HL-60 (cell line): ENCODE data around the gene PTGR3.

ENCODE experiments used
- DNase-seq, 2 experiments: peaks; one replicate each; pipeline ENCODE4 v3.0.0-alpha.2; 2010 to 2020; ENCODE audit warnings: low read depth in 1 of 2, low spot score in 1 of 2
- H3K27ac ChIP-seq: fragments of 250-450 bp; sonication (Bioruptor Pico); replicated peaks from 2 replicates; pipeline ENCODE4 v1.5.1; 2020; ENCODE audit warnings: mild to moderate bottlenecking, moderate library complexity
- H3K27me3 ChIP-seq: fragments of 250-450 bp; sonication (Bioruptor Pico); 2 replicates; pipeline ENCODE4 v1.5.1; 2021; ENCODE audit warnings: mild to moderate bottlenecking, moderate library complexity; ENCODE audit not compliant: insufficient read depth, poor library complexity, severe bottlenecking
- H3K4me3 ChIP-seq: replicated peaks from 2 replicates; pipeline ENCODE4 v1.5.1; 2011; ENCODE audit warnings: mild to moderate bottlenecking, control low read depth, low read length; ENCODE audit not compliant: insufficient read depth
- GABPA ChIP-seq: IDR thresholded peaks from 2 replicates; pipeline ENCODE4 v1.6.1; 2012; ENCODE audit warnings: low read depth
- POLR2AphosphoS5 ChIP-seq: IDR thresholded peaks from 2 replicates; pipeline ENCODE4 v1.6.1; 2012; ENCODE audit warnings: low read depth
- SPI1 ChIP-seq: IDR thresholded peaks from 2 replicates; pipeline ENCODE4 v1.6.1; 2012; ENCODE audit warnings: low read depth, mild to moderate bottlenecking, borderline replicate concordance
- TF ChIP-seq, protein P1 (sequence below): IDR thresholded peaks from one replicate; pipeline ENCODE4 v1.5.1; 2011; ENCODE audit warnings: low read length, control low read depth, inconsistent platforms; ENCODE audit not compliant: insufficient read depth
- TF ChIP-seq, protein P2 (sequence below): IDR thresholded peaks from 2 replicates; pipeline ENCODE4 v1.6.1; 2012; ENCODE audit warnings: low read depth; ENCODE audit not compliant: insufficient replicate concordance

PTGR3 gene

DNA sequence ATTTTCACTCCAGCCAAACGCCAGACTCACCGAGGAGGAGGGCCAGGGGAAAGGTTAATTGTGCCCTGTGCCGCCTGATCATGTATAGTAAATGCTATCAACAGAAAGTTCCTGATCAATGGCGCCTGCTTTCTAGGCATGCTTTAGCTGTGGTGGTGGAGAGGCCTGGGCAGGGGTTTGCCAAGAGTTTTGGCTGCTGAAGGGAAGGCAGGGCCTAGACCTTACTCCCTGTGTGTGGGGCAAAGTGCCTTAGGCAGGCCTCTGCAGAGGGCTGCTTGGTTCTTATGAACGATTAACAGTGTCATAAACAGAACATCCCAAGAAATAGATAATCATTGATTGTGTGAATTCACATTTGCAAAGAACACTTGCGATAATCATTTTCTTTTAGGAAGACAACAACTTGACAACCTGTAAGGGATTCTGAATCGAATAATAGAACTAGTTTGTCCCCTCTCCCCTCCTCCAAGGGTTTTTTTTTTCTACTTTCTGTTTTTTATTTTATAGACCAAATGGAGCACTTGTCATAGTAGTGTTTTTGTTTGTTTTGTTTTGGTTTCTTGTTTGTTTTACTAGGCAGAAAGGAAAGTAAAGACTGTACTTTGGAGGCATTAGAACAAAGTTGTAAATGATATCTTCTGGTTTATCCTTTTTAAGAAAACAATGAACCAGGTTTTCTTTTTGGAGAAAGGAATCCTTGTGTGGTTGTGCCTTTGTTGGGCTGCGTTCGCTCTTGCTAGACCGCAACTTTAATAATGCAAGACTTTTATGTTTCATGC is 8.2 kb upstream of the PTGR3 start:
- TF ChIP-seq POLR2AphosphoS5 (no peak), SPI1 (no peak), GABPA (no peak)
- TF ChIP-seq, protein P1, sequence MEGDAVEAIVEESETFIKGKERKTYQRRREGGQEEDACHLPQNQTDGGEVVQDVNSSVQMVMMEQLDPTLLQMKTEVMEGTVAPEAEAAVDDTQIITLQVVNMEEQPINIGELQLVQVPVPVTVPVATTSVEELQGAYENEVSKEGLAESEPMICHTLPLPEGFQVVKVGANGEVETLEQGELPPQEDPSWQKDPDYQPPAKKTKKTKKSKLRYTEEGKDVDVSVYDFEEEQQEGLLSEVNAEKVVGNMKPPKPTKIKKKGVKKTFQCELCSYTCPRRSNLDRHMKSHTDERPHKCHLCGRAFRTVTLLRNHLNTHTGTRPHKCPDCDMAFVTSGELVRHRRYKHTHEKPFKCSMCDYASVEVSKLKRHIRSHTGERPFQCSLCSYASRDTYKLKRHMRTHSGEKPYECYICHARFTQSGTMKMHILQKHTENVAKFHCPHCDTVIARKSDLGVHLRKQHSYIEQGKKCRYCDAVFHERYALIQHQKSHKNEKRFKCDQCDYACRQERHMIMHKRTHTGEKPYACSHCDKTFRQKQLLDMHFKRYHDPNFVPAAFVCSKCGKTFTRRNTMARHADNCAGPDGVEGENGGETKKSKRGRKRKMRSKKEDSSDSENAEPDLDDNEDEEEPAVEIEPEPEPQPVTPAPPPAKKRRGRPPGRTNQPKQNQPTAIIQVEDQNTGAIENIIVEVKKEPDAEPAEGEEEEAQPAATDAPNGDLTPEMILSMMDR, result no peak
- TF ChIP-seq, protein P2, sequence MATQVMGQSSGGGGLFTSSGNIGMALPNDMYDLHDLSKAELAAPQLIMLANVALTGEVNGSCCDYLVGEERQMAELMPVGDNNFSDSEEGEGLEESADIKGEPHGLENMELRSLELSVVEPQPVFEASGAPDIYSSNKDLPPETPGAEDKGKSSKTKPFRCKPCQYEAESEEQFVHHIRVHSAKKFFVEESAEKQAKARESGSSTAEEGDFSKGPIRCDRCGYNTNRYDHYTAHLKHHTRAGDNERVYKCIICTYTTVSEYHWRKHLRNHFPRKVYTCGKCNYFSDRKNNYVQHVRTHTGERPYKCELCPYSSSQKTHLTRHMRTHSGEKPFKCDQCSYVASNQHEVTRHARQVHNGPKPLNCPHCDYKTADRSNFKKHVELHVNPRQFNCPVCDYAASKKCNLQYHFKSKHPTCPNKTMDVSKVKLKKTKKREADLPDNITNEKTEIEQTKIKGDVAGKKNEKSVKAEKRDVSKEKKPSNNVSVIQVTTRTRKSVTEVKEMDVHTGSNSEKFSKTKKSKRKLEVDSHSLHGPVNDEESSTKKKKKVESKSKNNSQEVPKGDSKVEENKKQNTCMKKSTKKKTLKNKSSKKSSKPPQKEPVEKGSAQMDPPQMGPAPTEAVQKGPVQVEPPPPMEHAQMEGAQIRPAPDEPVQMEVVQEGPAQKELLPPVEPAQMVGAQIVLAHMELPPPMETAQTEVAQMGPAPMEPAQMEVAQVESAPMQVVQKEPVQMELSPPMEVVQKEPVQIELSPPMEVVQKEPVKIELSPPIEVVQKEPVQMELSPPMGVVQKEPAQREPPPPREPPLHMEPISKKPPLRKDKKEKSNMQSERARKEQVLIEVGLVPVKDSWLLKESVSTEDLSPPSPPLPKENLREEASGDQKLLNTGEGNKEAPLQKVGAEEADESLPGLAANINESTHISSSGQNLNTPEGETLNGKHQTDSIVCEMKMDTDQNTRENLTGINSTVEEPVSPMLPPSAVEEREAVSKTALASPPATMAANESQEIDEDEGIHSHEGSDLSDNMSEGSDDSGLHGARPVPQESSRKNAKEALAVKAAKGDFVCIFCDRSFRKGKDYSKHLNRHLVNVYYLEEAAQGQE, result no peak
- no peak for DNase-seq
- no peak overlapping the region for H3K27ac ChIP-seq
- no peak overlapping the region for H3K4me3 ChIP-seq
- H3K27me3 ChIP-seq, result no peaks in the 10 kb centered on the region

DNA sequence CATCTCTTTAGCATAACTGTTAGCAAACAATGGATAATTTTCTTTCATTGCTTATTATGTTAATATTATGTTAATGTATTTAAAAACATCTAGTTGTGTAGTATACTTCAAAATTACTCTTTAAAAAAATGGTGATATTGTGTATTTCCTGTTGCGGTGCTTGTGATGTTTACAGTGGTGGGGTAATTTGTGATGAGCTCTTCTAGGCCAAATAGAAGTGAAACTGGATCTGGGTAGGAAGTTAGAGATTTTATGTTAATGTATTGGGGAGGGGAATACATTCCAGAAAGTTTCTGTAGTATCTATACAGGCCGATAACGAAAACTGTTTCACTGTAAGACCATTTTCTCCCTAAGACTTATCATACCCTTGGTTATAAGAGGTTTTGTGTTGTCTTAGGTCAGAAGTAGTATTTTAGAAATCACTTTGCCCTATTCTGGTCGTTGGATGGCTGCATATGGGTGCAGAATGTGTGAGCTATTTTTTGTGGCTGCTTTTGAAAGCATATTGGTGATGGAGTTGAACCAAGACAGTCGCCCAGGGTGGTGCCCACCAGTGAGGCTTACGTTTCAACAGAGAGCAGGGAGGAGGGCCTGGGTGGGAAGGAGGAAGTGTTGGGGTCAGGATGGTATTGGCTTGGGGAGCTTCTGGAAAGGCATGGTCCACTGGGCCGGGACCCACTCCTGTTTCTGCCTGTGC is 7.4 kb upstream of the PTGR3 start:
- Histone ChIP-seq H3K27me3 (no peaks in the 10 kb centered on the region), H3K4me3 (no peak overlapping the region), H3K27ac (no peak overlapping the region)
- TF ChIP-seq, protein P2, result no peak
- TF ChIP-seq POLR2AphosphoS5, result no peak
- no peak for DNase-seq

DNA sequence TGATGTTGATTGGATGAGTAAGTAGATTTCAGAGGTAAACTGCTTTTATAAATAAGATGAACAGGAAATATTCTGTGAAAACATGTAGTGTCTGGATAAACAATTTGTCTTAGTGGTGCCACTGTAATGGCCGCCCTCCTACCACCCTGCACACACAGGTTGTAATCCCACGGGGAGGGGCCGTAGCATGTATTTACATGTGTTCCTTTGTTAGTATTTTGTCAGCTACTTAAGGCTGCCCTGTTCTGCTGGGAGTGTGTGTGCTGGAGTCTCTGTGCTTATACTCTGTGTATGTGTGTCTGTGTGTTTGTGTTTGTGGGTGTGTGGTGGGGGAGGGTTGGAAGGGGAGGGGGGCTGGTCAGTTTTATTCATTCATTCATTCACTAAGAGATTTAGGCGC is 6.7 kb upstream of the PTGR3 start:
- no peaks in the 10 kb centered on the region for H3K27me3 ChIP-seq
- TF ChIP-seq POLR2AphosphoS5 (no peak), SPI1 (no peak), GABPA (no peak)
- TF ChIP-seq, protein P2, result no peak
- TF ChIP-seq, protein P1, result no peak
- H3K27ac ChIP-seq, result no peak overlapping the region
- no peak overlapping the region for H3K4me3 ChIP-seq
- no peak for DNase-seq
